GM10248 (cell line): ENCODE data around the gene DNMT3A.
"Not testable (repeated sequence)": the region's sequence is repeated elsewhere in the genome, so short reads cannot be mapped to it uniquely, and the experiment has no call there.

Experiments used
- CTCF ChIA-PET: fragments of 300-600 bp; sonication (Branson Sonifier 250); formaldehyde crosslinking; extraction: SDS; loops from one replicate; lab custom pipeline; 2021; ENCODE audit warnings: antibody characterized with exemption; lab: Yijun Ruan, JAX
- POLR2A ChIA-PET: fragments of 350-650 bp; sonication (Branson Sonifier 250); formaldehyde crosslinking; extraction: SDS; loops from one replicate; lab custom pipeline; 2020; ENCODE audit warnings: antibody characterized with exemption; lab: Yijun Ruan, JAX
- DNase-seq: peaks from one replicate; pipeline ENCODE4 v3.0.0; 2012; ENCODE audit errors: extremely low spot score
- CTCF ChIP-seq: IDR thresholded peaks from 2 replicates; pipeline ENCODE4 v1.5.1; 2012; ENCODE audit warnings: mild to moderate bottlenecking, low read depth; ENCODE audit errors: extremely low read depth, missing control alignments, control extremely low read depth

DNMT3A gene

GRCh38 chr2:25215948-25216679, 125.6 kb downstream of the DNMT3A start:
- POLR2A ChIA-PET, result interaction anchor here (0.6 kb wide), 1 partner anchor 45 kb away, joined by 3 read pairs; no protein-coding TSS in a partner anchor
- peak; percentile 88 for DNase-seq
- TF ChIP-seq CTCF, result no peak
- CTCF ChIA-PET, result interaction anchor here (1.3 to 1.6 kb wide), 2 partner anchors 9 to 19 kb away, joined by 3 to 4 read pairs; no protein-coding TSS in a partner anchor

GRCh38 chr2:25215232-25215631, 126.5 kb downstream of the DNMT3A start:
- CTCF ChIA-PET, result interaction anchor here (1.3 to 1.6 kb wide), 2 partner anchors 8 to 19 kb away, joined by 3 to 4 read pairs; no protein-coding TSS in a partner anchor
- POLR2A ChIA-PET, result no interaction called here
- DNase-seq, result no peak
- no peak for TF ChIP-seq CTCF

GRCh38 chr2:25213229-25213628, 128.5 kb downstream of the DNMT3A start:
- ChIA-PET CTCF (interaction anchor here (1.0 to 9.5 kb wide), 3 partner anchors 17 to 237 kb away, joined by 3 to 69 read pairs (median 5); no protein-coding TSS in a partner anchor), POLR2A (no interaction called here)
- no peak for TF ChIP-seq CTCF
- no peak for DNase-seq

- CTCF ChIA-PET, result interaction anchor here (0.7 to 9.5 kb wide), 5 partner anchors 10 to 356 kb away, joined by 3 to 69 read pairs (median 3); no protein-coding TSS in a partner anchor
- POLR2A ChIA-PET, result not testable (repeated sequence)
Observed at GRCh38 chr2:25210923-25211322, 130.8 kb downstream of the DNMT3A start.

GRCh38 chr2:25207078-25207545, 134.6 kb downstream of the DNMT3A start:
- DNase-seq, result no peak
- no peak for TF ChIP-seq CTCF
- ChIA-PET POLR2A (no interaction called here), CTCF (interaction anchor here (0.8 to 9.5 kb wide), 5 partner anchors 9 to 232 kb away, joined by 3 to 69 read pairs (median 4); no protein-coding TSS in a partner anchor)

More at GRCh38 chr2:25210923-25211322, 130.8 kb downstream of the DNMT3A start:
- DNase-seq, result not testable (repeated sequence)

GRCh38 chr2:25204190-25204838, 137.4 kb downstream of the DNMT3A start:
- ChIA-PET CTCF (interaction anchor here (9.5 kb wide), 1 partner anchor 8 kb away, joined by 69 read pairs; no protein-coding TSS in a partner anchor), POLR2A (no interaction called here)
- TF ChIP-seq CTCF, result no peak
- peak; percentile 75 for DNase-seq
